Stimulated activated CD4-positive, alpha-beta T cell treated with anti-CD3 and anti-CD28 coated beads, Interleukin-15, amount 100 ng/mL, for 1 hour (primary cell): ENCODE data around the gene SLC12A4.
"Not testable (repeated sequence)": the region's sequence is repeated elsewhere in the genome, so short reads cannot be mapped to it uniquely, and the experiment has no call there.

Experiments
- DNase-seq, 2 donors: peaks; one replicate each; pipeline ENCODE4 v3.0.0-alpha.2; 2020; ENCODE audit warnings: low read depth in 1 of 2, low spot score in 1 of 2

SLC12A4 gene

DNA sequence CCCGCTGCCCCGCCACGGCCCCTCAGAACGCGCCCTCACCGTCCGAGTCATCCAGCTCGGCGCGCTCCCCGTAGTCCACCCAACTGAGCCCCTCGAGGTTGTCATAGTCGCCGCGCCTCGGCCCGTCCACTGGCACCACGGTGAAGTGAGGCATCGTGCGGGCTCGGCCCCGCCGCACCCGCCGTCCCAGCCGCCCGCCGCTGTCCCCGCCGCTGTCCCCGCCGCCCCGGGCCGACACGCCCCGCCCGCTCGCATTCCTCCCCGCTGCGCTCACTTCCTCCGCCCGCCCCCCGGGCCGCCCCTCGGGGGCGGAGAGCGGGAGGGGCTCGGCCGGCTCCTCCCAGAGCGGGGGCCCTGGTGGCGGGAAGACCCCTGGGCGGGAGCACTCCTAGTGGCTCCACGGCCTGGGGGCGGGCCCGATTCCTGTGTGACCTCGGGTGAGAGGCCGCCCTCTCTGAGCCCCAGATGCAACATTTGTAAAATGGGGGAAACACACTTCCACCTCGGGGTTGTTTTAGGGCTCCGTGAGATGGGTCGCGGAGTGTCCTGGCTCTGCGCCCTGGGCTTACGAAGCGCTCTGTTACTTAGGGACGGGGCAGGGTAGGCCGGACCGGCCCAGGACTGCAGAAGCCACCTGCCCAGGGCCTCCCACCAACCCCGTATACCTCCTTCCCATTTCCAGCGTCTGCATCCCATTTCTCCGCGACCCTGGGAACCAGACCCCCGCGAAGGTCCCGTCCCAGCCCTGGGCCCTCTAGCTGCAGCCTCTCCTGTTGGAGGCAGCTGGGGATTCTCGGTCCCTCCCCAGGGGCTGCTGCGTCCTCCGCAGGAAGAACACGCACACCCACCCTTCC lies at the start of gene SLC12A4:
Gene SLC12A4, minus strand, starts transcription at position 238 of the 854 bp plus-strand sequence. Its CDS starts 84 bp downstream, at position 154.
- peak; percentile 68 to 84 for DNase-seq

DNA sequence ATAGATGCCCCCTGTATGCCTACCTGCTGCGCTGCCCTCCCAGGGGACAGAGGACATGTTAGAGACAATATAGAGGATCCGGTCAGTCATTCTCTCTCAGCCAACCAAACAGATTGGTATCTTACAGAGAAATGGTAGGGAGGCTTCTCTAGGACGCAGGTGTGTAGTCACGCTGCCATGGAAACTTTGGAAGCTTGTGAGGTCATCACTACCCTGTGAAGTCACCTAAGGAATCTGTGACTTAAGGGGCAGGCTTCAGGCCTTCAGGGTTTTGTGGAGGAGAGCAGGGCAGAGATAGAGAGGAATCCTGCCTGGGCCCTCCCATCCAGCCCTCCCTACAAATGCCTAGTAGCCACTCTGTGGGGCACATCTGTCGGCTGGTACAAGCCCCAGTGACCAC lies 47.2 kb upstream of the SLC12A4 start, which contains the start of gene DPEP2NB:
Gene DPEP2NB, minus strand, starts transcription at position 231 of the 400 bp plus-strand sequence. Its CDS starts 141 bp downstream, at position 90.
- no peak for DNase-seq

DNA sequence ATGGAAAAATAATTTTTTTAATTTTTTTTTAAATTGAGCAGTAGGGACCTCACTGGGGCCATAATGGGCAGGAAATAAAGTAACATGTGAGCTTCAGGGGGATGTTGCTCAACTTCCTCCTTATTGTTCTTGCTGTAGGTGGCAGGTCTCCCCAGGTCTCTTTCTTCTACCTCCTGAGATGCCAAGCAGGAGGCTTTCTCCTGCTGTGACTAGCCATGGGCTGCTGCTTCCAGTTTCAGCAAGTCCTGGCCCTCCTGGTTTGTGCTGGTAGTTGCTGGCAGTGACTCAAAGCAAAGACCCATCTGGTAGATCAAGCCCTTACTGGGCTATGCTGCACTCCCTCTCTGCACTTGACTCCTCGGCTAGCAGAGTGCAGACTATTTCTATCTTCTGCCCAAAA lies 45.0 kb upstream of the SLC12A4 start:
- DNase-seq, result no peak

DNA sequence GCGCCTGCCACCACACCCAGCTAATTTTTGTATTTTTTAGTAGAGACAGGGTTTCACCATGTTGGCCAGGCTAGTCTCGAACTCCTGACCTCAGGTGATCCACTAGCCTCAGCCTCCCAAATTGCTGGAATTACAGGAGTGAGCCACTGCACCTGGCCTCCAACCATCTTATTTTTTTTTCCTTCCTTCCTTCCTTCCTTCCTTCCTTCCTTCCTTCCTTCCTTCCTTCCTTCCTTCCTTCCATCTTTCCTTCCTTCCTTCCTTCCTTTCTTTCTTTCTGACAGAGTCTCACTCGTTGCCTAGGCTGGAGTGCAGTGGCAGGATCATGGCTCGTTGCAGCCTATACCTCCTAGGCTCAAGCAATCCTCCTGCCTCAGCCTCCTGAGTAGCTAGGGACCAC lies 41.4 kb upstream of the SLC12A4 start:
- DNase-seq, result not testable (repeated sequence)

DNA sequence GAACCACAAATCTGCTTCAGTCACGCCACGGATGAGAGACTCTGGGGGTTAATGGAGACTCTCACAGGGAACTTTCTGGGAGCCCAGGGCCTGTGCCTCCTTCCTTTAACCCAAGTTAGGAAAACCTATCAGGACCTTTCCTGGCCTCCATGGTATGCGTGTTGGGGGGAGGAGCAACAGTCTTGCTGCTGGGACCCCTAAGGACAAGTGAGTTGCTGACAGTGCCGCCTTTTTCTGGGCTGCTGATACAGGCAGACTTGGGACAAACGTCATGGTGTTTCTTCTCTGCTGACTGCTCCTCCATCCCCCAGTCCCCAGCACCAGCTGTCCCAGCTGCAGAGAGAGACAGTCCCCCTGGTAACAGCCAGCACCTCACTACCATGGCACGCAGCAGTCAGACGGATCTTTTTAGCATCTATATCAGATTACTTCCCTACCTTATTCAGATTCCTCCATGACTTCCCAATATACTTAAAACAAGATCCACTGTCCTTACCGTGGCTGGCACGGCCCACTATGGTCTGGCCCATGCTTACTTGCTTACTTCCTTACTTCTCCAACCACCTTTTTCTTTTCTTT lies 40.8 kb upstream of the SLC12A4 start:
- no peak for DNase-seq

DNA sequence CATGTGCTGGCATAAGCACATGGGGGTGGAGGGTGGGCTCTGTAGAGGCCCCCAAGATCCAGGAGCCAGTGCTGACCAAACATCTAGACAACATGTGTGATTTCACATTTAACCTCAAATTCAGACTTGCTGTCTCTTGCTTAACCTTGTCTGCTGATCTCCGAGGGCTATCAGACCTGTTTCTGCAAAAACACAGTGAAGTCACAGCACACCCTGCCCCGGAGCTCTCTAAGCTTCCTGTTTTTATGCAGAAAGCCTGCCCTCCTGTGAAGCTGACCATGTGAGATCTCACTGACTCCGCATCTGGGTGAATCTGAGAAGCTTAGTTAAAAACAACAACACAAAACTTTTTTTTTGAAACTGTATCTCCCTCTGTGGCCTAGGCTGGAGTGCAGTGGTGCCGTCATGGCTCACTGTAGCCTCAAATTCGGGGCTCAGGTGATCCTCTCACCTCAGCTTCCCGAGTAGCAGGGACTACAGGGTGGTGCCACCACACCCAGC lies 37.4 kb upstream of the SLC12A4 start:
- DNase-seq, result no peak

DNA sequence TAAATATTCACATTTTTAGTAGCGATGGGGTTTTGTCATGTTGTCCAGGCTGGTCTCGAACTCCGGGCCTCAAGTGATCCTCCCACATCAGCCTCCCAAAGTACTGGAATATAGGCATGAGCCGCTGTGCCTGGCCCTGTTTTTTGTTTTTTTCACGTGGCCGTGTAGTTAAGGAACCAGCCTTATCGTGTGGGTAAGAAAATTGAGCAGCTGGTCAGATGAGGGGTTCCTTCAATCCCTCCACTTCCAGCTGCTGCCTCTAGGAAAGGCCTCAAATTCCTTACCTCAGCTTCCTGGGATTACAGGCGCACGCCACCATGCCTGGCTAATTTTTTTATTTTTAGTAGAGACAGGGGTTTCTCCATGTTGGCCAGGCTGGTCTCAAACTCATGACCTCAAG lies 36.8 kb upstream of the SLC12A4 start:
- DNase-seq, result no peak

DNA sequence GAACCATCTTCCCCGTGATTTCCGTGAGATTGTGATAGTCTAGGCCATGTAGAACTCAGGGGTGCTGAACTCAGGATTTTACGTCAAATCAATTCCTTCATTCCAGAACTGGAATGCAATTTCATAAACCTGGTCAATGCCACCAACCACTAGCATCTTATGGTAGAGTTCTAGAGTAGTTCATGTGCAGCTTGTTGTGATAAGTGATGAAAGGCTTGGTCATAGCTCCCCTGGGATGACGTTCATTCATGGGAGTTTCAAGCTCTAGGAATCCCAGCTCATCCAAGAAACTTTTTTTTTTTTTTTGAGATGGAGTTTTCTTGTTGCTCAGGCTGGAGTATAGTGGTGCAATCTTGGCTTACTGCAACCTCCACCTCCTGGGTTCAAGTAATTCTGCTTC lies 34.6 kb upstream of the SLC12A4 start:
- DNase-seq, result no peak

DNA sequence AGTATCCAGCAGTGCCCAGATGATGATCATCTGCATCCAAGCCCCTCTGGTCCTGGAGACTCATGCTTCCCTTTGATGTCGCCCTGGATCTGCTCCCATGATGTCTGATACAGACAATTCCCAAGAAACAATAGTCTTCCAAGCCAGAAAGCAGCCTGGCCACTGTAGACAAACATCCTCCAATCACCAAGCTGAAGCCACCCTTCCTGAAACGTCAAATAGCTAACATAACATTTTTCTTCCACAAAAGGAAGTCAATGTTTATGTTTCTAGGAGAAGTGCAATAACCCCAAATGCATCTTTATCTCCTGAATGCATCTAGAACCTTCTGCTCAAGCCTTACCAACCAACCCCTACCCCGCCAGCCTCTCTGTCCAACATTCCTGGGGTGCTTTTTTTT lies 32.0 kb upstream of the SLC12A4 start:
- DNase-seq, result no peak

DNA sequence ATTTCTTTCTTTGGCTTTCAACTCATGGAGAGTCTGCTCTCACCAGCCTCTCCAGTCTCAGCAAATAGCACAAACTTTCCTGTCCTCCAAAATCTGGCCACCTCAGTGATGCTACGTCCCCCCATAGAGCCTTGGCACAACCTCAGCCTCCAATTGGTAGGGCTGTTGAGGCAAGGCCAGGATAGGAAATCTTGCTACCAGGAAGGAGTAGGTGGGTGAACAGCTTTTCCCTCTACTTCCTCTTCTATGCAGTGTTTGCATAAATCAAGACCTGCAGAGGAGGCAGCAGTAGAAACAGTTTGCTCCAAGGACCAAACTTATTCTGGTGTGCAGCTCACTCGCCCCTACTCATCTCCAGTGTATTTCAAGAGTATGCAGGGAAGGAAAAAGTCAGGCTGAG lies 31.5 kb upstream of the SLC12A4 start:
- no peak for DNase-seq

DNA sequence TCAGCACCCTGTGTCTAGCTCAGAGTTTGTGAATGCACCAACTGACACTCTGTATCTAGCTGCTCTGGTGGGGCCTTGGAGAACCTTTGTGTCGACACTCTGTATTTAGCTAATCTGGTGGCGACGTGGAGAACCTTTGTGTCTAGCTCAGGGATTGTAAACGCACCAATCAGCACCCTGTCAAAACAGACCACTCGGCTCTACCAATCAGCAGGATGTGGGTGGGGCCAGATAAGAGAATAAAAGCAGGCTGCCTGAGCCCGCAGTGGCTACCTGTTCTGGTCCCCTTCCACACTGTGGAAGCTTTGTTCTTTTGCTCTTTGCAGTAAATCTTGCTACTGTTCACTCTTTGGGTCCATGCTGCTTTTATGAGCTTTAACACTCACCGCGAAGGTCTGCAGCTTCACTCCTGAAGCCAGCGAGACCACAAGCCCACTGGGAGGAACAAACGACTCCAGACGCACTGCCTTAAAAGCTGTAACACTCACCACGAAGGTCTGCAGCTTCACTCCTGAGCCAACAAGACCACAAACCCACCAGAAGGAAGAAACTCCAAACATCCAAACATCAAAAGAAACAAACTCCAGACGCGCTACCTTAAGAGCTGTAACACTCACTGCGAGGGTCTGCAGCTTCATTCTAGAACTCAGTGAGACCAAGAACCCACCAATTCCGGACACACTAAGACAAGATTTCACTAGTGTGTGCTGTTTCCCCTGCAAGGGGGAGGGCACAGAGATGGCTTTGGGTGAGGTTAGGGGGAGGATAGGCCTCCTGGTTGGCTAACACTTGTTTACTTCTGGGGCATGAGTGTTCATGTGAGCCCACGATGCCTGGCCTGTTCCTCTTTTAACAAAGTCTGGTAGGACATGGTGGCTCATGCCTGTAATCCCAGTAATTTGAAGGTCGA lies 30.6 kb upstream of the SLC12A4 start, which contains the start of gene DPEP2:
Gene DPEP2, minus strand, starts transcription at position 706 of the 910 bp plus-strand sequence. CDS start 6,272 bp downstream, outside the sequence.
- DNase-seq, result not testable (repeated sequence)

DNA sequence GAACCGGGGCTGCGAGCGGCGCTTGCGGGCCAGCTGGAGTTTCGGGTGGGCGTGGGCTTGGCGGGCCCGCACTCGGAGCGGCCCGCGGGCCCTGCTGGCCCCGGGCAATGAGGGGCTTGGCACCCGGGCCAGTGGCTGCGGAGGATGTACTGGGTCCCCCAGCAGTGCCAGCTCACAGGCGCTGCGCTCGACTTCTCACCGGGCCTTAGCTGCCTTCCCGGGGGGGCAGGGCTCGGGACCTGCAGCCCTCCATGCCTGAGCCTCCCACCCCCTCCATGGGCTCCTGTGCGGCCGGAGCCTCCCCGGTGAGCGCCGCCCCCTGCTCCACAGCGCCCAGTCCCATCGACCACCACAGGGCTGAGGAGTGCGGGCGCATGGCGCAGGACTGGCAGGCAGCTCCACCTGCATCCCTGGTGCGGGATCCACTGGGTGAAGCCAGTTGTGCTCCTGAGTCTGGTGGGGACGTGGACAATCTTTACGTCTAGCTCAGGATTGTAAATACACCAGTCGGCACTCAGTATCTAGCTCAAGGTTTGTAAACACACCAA lies 29.9 kb upstream of the SLC12A4 start:
- DNase-seq, result not testable (repeated sequence)

DNA sequence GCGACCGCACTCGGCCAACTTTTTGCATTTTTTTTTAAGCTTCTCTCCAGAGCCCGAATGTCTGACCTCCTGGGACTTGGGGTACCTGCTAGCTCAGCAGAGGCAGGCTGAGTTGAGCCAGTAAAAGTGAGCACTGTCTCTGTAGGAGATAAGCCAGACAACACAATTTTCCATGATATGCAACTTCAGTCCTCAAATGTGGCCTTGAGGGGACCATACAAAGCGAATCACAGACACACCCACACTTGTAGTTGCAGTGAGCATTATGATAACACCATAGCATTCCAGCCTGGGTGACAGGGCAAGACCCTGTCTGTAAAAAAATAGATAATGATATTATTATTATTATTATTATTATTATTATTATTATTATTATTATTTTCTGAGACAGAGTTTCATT lies 28.2 kb upstream of the SLC12A4 start:
- DNase-seq, result no peak

DNA sequence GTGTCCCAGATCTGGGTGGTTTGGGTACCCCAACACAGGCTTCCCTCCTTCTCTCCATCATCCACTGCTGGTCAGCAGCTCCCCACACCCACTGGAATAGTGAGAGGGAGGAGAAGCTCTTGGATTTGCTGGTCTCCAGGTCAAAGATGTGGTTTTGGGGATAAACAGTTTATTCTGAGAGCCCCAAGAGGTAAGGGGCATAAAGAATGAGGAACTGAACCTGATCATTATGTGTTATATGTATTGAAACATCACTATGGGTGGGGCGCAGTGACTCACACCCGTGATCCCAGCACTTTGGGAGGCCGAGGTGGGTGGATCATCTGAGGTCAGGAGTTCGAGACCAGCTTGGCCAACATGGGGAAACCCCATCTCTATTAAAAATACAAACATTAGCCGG lies 27.0 kb upstream of the SLC12A4 start:
- no peak for DNase-seq

DNA sequence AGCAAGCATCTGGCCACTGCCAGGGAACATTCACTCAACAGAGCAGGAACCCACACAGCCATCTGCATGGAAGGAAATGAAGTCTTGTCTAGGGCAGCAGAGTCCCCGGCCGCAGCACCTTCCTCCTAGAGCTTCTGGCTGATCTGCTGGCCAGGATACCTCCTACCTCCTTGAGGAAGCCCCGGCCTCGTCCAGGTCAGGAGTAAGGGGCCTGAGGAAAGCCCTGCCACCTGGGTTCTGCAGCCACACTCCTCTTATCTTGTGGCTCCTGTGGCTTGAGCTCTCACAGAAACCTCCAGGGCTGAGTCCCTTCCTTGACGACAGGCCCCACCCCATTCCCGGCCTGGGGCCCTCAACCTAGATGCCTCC lies 25.6 kb upstream of the SLC12A4 start:
- DNase-seq, result not testable (repeated sequence)

DNA sequence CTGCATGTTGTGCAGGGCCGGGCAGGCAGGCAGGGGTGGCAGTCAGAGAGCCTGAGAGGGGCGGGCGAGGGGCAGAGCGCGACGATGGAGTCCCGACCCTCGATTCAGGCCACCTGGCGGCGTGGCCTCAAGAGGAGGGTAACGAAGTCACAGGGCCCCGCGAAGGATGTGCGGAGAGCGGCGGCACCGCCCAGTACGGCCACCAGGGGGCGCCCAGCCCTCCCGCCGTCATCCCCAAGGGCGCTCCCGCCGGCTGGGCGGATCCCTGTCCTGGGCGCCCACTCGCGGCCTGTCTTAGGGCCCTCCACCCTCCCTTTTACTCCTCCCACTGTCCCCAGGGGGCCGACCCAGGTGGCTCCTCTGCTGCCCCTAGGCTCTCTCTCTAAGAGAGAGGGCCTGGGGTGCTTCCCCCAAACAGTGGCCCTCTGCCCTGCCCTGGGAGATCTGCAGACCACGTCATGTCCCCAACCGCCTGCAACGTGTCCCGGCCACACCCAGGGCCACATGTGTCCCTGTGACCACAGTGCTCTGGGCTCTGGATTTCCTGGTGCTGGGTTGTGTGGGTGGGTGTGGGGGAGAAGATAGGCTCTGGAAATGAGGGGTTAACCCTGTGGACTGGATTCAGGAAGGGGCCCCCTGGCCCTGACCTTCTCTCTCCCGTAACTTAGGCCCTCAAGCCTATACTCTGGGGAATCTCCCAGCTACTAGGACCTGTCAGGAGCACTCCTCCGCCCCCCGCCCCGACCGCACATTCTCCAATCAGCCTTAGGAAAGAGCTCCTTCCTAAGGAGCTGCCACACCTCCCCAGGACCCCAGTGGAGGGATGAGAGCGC lies 25.0 kb upstream of the SLC12A4 start:
- DNase-seq, result peak; percentile 66 to 77

DNA sequence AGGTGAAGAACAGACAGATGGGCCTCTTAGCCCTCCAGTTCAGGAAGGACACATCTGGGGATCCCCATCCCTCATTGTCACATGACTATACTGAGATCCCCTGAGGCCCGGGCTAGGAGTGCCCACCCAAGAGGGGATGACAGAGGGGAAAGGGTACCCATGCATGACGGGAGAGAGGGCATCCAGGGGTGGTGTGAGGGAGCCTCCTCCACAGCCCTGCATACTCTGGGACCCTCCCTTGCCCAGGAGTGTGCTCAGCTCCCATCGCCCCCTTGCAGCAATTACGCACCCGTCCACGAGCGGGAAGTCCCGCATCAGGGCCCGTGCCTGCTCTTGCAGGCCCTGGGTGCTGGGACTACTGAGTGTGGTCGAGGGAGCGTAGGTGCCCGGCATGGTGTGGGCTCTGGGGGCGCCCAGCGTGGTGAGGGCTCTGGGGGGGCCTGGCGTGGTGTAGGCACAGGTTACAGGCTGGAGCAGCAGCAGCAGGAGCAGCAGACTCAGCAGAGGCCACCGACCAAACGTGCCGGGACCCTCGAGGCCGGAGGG lies 24.3 kb upstream of the SLC12A4 start:
- DNase-seq, result no peak

DNA sequence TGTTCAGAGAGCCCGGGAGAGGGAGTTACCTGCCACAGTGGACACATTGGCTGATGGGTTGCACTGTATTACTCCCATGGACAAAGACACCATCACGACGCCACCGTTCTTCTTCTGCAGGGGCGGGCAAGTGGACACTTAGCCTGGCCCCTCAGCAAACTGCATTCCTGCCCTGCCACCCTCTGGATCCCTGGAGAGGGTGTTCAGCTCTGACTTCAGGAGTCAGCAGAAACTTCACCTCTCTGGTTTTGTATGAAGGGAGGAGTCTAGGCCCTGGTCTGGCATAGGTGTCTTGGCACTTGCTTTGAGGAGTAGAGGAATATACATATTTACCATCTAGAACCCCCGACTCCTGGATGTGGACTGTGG lies 21.6 kb upstream of the SLC12A4 start:
- DNase-seq, result no peak

DNA sequence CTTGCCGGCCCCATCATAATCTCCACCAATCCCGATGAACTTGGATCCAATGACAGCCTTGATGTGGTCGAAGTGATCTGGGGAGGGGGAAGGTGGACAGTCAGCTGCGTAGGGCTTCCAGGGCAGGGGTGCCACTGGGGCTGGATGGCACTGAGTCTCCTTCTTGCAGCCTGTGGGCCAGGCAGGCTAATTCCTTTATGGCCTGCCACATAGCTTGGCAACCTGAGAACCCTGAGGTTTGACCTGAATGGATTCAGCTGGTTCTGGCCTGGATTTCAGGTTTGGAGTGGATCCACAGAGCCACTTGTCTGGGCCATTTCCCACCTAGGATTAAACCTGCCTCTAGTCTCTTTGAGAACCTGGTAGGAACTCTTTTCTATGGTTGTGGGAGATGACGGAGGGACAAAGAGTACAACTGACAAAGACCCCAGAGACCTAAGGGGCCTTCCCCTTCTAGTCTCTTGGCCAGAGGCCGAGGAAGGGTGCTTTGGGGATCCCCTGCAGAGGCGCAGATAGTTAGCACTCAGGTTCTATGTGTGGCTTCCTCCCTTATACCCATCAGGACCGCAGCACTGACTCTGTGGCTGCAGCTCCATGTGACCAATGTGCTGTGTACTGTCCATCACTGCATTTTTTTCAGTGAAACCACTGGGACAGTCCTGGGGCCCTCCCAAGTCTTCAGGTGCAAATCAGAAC lies 21.0 kb upstream of the SLC12A4 start:
- DNase-seq, result no peak
